Measurements from ENCODE around the gene CLIP4. TPM values are rescaled to one million over a fixed set of nuclear protein-coding genes. Genes with fewer than 3 reads are reported as not detected.

CLIP4 gene
- total and polyA plus RNA-seq, 2 of the 13 experiments (the other 11 are each of a cell fraction or from before 2014, with no cell fraction given): 0.46 to 0.49 TPM

DNA sequence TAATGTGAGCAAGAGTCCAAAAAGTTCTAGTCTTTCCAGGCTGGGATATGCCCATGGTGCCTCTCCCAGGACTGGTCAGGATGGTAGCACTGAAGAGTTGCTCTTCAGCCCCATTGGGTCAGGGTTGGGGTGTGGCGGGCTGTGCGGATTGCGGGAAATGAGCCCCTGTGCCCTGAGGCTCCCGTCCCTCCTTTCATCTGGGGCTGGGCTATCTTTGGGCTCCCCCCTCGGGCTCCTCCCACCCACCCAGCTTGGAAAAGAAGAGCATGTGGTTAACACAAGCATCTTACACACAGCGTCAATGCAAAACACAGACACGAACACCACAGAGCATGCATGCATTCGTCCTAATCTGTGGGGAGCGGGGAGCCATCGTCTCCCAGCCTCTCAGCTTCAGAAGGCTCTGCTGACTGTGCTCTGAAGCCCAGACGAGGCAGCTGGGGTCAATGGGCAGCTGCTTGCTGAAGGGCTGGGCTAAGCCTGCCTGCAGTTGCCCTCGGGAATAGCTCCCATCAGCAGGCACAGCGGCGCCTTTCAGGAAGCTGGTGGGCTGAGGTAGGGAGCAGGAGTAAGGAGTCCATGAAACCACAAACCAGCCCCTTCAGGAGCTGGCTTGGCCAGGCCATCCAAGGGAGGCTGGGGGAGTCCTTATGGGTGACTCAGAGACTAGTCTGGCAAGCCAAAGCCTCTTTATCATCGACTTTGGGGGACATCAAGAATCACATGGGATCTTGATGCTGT lies 112.9 kb downstream of the CLIP4 start:
- peaks cover 14 to 86% of the 10 kb centered on the region in 2 experiments; a peak in 4 of 5 replicates for H3K27me3 ChIP-seq (ENCODE audit: control insufficient read depth in 1 of 2, insufficient read depth in 2 of 2, low read length in 2 of 2)
- WGBS (ENCODE audit: low lambda C conversion rate): 3% methylated on average over 6 of the region's 15 CpGs
- no peak; the same call in 2 of the 3 replicates for ATAC-seq

More for the DNA sequence above, 112.9 kb downstream of the CLIP4 start:
- Histone ChIP-seq H3K79me2 (ENCODE audit: insufficient read depth, low read length) (no peaks in the 10 kb centered on the region), H3K4me3 (replicated peaks in 1 of 3; ENCODE audit: insufficient read depth in 1 of 3, low read depth in 2 of 3, low read length in 3 of 3) (no peak overlapping the region), H3K27ac (ENCODE audit: extremely low read length, insufficient read depth, low read length) (no peak overlapping the region), H3K9me3 (ENCODE audit: low read length) (no peaks in the 10 kb centered on the region), H3K36me3 (replicated peaks in 1 of 2; ENCODE audit: control insufficient read depth in 1 of 2, insufficient read depth in 2 of 2, low read length in 2 of 2) (no peaks in the 10 kb centered on the region), H4K20me1 (ENCODE audit: insufficient read depth, low read length) (no peaks in the 10 kb centered on the region), H3K4me2 (ENCODE audit: low read depth, low read length) (no peak overlapping the region), H2AFZ (ENCODE audit: low read length) (no peak overlapping the region), H3K4me1 (ENCODE audit: insufficient read depth, low read length) (no peaks in the 10 kb centered on the region), H3K9ac (ENCODE audit: insufficient read depth, low read depth, low read length) (no peak overlapping the region)
- no TSS peak for BruUV-seq (replicated peaks)
- ChIA-PET POLR2A (no interaction called here), CTCF (ENCODE audit: low intra/inter-chr PET ratio, low total read pairs) (no interaction called here)
- intact Hi-C loops (cut with micrococcal nuclease; ENCODE audit: unreplicated experiment) (no loop called here), in situ Hi-C loops (cut with HindIII; ENCODE audit: extremely low pct_ligation_motif_present, low pct_unique_long_range_greater_than_20kb) (no loop called here)
- TF ChIP-seq CENPT (CRISPR knock-in tag; IDR thresholded peaks at IDR 0.05; ENCODE audit: low read depth): no peak
- TF ChIP-seq, protein P1, sequence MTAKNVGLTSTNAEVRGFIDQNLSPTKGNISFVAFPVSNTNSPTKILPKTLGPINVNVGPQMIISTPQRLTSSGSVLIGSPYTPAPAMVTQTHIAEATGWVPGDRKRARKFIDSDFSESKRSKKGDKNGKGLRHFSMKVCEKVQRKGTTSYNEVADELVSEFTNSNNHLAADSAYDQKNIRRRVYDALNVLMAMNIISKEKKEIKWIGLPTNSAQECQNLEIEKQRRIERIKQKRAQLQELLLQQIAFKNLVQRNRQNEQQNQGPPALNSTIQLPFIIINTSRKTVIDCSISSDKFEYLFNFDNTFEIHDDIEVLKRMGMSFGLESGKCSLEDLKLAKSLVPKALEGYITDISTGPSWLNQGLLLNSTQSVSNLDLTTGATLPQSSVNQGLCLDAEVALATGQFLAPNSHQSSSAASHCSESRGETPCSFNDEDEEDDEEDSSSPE (CRISPR knock-in tag; IDR thresholded peaks at IDR 0.05): no peak
- TF ChIP-seq ZSCAN31 (CRISPR knock-in tag; IDR thresholded peaks at IDR 0.05; ENCODE audit: low read depth): no peak
- TF ChIP-seq RAD51 (IDR thresholded peaks at IDR 0.05; ENCODE audit: borderline replicate concordance): no peak
- TF ChIP-seq CBX5 (CRISPR knock-in tag; IDR thresholded peaks at IDR 0.05; ENCODE audit: borderline replicate concordance): no peak
- no peak for TF ChIP-seq SRSF9 (IDR thresholded peaks at IDR 0.05; ENCODE audit: borderline replicate concordance, insufficient read depth, low read depth, low read length, poor library complexity, severe bottlenecking)
- TF ChIP-seq SRY (CRISPR knock-in tag; IDR thresholded peaks at IDR 0.05): no peak
- no peak for TF ChIP-seq IRX3 (CRISPR knock-in tag; IDR thresholded peaks at IDR 0.05; ENCODE audit: borderline replicate concordance, low read depth)
- no peak for TF ChIP-seq MEF2D (CRISPR knock-in tag; IDR thresholded peaks at IDR 0.05)
- no peak for TF ChIP-seq ZNF780A (CRISPR knock-in tag; IDR thresholded peaks at IDR 0.05)
- no peak for TF ChIP-seq RBAK (CRISPR knock-in tag; IDR thresholded peaks at IDR 0.05)
- TF ChIP-seq ZNF556 (CRISPR knock-in tag; IDR thresholded peaks at IDR 0.05; ENCODE audit: borderline replicate concordance): no peak
- TF ChIP-seq ZNF678 (CRISPR knock-in tag; IDR thresholded peaks at IDR 0.05): no peak
- no peak for TF ChIP-seq ZNF790 (CRISPR knock-in tag; IDR thresholded peaks at IDR 0.05; ENCODE audit: borderline replicate concordance)
- DNase-seq (ENCODE audit: low spot score) (no peak), FAIRE-seq (no peak)
